ENCODE data around the gene TSPAN9.

The TSPAN9 gene, protein sequence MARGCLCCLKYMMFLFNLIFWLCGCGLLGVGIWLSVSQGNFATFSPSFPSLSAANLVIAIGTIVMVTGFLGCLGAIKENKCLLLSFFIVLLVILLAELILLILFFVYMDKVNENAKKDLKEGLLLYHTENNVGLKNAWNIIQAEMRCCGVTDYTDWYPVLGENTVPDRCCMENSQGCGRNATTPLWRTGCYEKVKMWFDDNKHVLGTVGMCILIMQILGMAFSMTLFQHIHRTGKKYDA

GRCh38 chr12:3076730-3077571, at the start of gene TSPAN9:
Gene TSPAN9 (plus strand): TSS chr12:3077379. CDS start chr12:3201194, 123,815 bp downstream.
- TF ChIP-seq POLR2A (IDR thresholded peaks at IDR 0.05; ENCODE audit: low read depth, low read length): peak; percentile 84
- FAIRE-seq: no peak
- DNase-seq (ENCODE audit: insufficient read length, low spot score): peak; percentile 91

DNA sequence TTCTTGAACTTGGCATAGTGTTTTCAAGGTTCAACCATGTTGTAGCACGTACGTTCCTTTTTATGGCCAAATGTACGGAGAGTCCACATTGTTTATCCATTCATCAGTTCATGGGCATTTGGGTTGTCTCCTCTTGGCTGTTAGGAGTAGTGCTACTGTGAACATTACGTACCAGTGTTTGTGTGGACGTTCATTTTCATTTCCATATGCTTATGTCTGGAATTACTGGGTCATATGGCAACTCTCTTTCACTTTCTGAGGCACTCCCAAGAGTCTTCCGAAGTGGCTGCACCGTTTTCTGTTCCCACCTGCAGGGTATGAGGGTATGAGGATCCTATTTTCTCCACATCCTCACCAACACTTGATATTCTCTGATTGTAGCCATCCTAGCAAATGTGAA, 49.1 kb upstream of the TSPAN9 start:
- no peak for DNase-seq (ENCODE audit: insufficient read length, low spot score)
- no peak for FAIRE-seq
- no peak for TF ChIP-seq POLR2A (IDR thresholded peaks at IDR 0.05; ENCODE audit: low read depth, low read length)

DNA sequence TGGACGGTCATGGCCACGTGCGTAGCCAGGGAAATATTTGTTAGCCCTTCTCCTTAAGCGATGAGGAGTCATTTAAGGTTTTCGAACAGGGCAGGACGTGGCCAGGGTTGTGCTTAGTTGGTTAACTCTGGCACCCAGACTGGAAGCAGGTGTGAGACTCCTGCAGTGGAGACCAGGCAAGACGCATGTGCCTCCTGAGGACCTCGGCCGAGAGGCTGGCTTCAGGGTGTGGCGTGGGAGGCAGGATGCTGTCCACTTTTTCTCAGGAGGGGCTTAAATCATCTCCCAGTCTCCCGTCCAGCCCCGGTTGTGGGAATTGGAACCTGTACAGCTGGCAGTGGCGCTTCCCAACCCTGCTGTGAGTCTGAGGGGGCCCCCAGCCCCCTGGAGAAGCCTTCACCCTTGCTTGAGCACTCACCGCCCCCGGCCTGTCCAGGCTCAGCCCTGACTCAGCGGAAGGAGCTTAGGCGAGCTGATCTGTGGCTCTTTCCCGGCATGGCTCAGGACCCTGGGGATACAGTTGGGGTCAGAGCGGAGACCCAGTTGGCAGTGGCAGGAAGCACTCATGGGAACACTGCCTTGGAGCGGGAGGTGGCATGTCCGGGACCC, 46.3 kb upstream of the TSPAN9 start:
- TF ChIP-seq POLR2A (IDR thresholded peaks at IDR 0.05; ENCODE audit: low read depth, low read length): no peak
- DNase-seq (ENCODE audit: insufficient read length, low spot score): no peak
- no peak for FAIRE-seq

DNA sequence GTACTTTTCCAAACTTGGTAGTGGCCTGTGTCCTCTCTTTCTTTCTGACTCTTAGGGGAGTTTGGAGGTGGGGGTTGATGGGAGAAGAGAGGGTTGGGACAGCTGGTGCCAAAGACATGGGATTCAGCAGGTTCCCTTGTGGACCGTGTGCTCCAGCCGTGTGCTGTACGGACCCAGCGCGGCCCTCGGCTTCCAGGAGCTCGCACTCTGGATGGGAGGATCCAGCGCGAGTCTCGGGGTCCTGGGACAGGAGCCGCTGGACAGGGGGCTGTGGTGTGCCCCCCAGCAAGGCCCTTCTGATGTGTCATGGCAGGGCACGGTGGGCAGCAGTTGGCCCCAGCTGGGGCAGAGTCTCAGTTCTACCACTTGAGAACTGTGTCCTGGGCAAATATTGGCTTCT, 45.0 kb upstream of the TSPAN9 start:
- TF ChIP-seq POLR2A (IDR thresholded peaks at IDR 0.05; ENCODE audit: low read depth, low read length): no peak
- FAIRE-seq (no peak), DNase-seq (ENCODE audit: insufficient read length, low spot score) (no peak)

- no peak for TF ChIP-seq POLR2A (IDR thresholded peaks at IDR 0.05; ENCODE audit: low read depth, low read length)
- DNase-seq (ENCODE audit: insufficient read length, low spot score): no peak
These were observed 44.2 kb upstream of the TSPAN9 start for GRCh38 chr12:3032770-3033538.

DNA sequence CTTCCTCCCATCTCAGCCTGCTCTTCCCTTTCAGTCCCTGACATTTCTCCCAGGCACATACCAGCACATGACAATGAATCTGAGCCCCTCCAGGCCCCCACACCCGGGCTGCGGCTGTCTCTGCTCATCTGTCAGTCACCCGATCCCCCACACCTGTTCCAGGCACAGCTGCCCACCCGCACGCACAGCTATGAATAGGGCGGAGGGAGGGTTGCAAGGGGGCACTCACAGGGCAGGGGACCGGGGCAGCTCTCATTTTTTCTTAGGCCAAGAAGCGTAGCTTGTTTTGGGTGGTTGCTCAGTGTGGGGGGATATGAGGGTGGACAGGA, 43.7 kb upstream of the TSPAN9 start:
- DNase-seq (ENCODE audit: insufficient read length, low spot score) (no peak), FAIRE-seq (no peak)
- no peak for TF ChIP-seq POLR2A (IDR thresholded peaks at IDR 0.05; ENCODE audit: low read depth, low read length)

More at GRCh38 chr12:3032770-3033538, 44.2 kb upstream of the TSPAN9 start:
- no peak for FAIRE-seq

GRCh38 chr12:3034067-3034750, 43.0 kb upstream of the TSPAN9 start:
- FAIRE-seq: peak; percentile 62
- TF ChIP-seq POLR2A (IDR thresholded peaks at IDR 0.05; ENCODE audit: low read depth, low read length): no peak
- peak; percentile 88 for DNase-seq (ENCODE audit: insufficient read length, low spot score)

- TF ChIP-seq POLR2A (IDR thresholded peaks at IDR 0.05; ENCODE audit: low read depth, low read length): no peak
- no peak for DNase-seq (ENCODE audit: insufficient read length, low spot score)
- FAIRE-seq: no peak
These were observed 42.0 kb upstream of the TSPAN9 start for GRCh38 chr12:3035171-3035570.

GRCh38 chr12:3035815-3036702, 41.1 kb upstream of the TSPAN9 start:
- TF ChIP-seq POLR2A (IDR thresholded peaks at IDR 0.05; ENCODE audit: low read depth, low read length): no peak
- DNase-seq (ENCODE audit: insufficient read length, low spot score): no peak
- FAIRE-seq: no peak

GRCh38 chr12:3036901-3037600, 40.1 kb upstream of the TSPAN9 start:
- DNase-seq (ENCODE audit: insufficient read length, low spot score): no peak
- no peak for TF ChIP-seq POLR2A (IDR thresholded peaks at IDR 0.05; ENCODE audit: low read depth, low read length)
- FAIRE-seq: no peak

GRCh38 chr12:3038166-3038565, 39.0 kb upstream of the TSPAN9 start:
- DNase-seq (ENCODE audit: insufficient read length, low spot score) (no peak), FAIRE-seq (no peak)
- TF ChIP-seq POLR2A (IDR thresholded peaks at IDR 0.05; ENCODE audit: low read depth, low read length): no peak

GRCh38 chr12:3038926-3039510, 38.2 kb upstream of the TSPAN9 start:
- TF ChIP-seq POLR2A (IDR thresholded peaks at IDR 0.05; ENCODE audit: low read depth, low read length): no peak
- no peak for FAIRE-seq
- DNase-seq (ENCODE audit: insufficient read length, low spot score): no peak

All from H54 (cell line).